HG03039 (cell line): ENCODE results near the gene ABCD3.
A peak's percentile ranks its signal among the peaks of the same experiment; 100 is the strongest.
"Not testable (repeated sequence)": the region's sequence is repeated elsewhere in the genome, so short reads cannot be mapped to it uniquely, and the experiment has no call there.

Experiments used
- ATAC-seq: cut with Tn5 transposase; IDR thresholded peaks from one replicate; pipeline ENCODE4 v1.9.1; 2021; ENCODE audit warnings: mild to moderate bottlenecking, moderate library complexity; ENCODE audit not compliant: unreplicated experiment

ABCD3 gene

DNA sequence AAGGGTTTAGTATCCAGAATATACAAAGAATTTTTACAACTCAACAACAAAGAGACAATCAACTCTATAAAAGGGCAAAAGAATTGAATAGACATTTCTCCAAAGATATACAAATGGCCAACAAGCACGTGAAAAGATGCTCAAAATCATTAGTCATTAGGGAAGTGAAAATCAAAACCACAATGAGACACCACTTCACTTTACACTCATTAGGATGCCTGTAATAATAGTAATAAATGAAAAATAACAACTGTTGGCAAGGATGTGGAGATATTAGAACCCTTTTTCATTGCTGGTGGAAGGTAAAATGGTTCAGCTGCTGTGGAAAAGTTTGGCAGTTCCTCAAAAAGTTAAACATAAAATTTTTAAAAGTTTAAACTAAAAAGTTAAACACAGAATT, 7.0 kb upstream of the ABCD3 start:
- peak; percentile 67 for ATAC-seq

DNA sequence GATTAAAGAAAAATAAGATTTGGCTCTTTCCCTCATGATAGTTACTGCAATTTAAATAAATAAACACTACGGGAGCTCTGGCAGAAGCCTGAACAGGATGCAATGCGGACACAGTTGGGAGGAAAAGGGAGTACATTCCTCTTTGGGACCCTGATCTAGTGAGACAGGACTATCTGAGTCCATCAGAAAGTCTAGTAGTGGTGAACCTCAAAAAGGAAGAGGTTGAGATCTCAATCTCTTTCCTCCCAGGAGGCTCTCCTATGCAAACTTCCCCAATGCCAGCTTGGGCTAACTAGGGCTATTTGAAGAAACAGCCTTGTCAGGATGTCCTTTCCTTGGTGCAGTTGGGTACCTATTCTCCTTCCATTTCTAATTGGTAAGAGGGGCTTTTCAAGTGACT, 4.9 kb upstream of the ABCD3 start:
- ATAC-seq = no peak

DNA sequence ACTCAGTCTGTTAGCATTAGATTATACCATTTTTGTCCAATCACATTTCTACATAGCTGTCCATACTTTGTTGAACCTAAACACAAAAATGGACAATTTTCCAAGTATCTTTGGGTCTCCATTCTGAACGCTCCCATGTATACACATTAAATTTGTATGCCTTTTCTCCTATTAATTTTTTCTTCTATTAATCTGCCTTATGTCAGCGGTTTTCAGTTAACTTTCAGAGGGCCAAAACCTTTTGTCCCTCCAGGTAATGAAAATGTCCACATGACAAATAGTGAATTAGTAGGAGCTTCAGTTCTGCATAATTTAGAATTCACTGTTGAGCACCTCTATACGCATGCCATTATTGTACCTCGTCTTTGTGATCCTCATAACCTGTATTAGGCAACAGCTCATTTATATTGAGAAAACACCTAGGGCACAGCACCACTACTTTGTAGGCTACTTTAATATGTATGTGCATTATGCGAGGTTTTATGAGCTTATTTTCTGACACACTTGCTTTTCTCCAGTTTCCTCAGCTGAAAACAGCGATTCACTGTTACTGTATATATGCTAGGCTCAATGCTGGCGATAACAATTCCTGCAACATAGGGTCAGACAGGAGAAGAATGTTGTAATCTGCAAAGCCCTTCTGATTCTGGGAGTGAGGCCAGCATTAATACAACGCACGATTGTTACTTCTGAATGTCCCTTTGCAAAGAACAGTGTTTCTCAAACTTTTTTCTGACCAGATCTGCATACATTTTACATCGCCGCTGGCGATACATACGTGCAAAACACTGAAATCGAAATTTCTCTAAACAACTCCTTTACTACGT, 1.1 kb upstream of the ABCD3 start:
- no peak for ATAC-seq

DNA sequence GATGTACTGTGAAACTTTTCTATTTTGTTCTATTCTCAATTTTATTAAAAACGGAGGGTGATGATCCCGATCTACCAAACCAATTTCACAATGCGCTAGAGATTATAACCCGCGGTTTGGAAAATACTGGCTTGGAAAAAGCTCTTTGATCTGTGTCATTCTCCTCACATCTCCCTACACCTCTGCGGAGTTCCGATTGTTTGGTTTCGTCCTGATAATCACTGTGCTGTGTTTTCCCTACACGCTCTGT, 536 bp upstream of the ABCD3 start:
- no peak for ATAC-seq

DNA sequence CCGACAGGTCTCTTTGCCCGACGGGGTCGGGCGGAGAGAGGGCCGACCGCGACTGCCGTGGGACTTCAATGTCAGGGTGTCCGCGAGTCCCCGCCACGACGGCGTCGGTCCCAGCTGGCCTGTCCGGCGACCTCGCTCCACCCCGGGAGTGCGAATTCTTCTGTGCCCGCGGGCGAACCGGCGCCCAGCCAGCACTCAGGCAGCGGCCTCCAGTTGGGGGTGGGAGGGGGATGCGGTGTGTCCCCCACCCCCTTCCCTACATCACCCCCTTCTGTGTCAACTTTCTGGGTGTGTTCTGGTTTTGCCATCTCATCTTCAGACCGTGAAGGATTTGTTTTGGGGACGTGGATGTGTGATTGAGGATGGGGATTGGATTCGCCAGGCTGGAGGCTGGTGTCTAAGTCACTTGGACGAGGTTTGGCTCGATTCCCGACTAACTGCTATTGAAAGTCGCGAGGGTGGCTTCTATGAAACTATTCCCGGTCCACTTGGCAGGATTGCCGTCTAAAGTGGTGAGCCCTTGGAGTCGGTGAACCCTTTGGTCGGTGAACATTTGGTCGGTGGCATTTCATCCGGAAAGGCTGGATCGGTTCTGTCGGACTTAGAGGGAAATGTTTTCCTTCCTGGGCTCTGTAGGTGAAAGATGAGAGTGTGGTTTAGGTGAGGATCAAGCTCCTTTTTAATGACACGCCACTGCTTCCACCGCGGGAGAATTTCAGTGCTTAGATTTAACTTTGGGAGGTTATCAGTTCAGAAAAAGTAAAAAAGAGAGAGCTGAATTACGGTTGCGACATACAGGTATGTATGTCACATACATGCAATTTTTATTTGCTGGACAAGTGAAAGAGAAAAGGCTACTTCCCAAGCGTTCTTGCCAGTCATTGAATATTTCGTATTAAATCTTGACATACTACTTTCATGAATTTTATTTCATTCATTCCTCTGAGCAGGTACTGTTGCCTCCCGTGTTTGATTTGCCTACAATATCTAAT, 771 bp downstream of the ABCD3 start:
- ATAC-seq = peak; percentile 23

DNA sequence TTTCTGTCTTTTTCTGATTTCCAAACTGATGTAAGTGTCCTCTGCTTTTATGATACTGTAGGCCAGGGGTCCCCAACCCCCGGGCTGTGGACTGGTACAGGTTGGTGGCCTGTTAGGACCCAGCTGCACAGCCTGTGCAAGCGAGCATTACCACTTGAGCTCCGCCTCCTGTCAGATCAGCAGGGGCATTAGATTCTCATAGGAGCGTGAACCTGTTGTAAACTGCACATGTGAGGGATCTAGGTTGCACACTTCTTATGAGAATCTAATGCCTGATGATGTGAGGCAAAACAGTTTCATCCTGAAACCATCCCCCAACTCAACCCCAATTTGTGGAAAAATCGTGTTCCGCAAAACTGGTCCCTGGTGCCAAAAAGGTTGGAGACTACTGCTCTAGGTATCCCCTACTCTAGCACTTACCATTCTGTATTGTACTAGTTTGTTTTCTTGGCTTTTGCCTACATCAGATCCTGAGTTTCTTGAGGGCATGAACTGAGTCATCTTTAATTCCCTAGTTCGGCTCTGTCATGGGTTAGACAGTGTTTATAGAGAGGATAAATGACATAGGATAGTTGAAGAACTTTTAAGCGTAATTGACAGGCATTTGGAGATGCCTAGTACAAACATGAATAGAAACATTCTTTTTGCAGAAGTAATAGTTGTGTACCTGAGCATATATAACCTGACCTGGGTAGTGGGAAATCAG, 4.1 kb downstream of the ABCD3 start:
- no peak for ATAC-seq

DNA sequence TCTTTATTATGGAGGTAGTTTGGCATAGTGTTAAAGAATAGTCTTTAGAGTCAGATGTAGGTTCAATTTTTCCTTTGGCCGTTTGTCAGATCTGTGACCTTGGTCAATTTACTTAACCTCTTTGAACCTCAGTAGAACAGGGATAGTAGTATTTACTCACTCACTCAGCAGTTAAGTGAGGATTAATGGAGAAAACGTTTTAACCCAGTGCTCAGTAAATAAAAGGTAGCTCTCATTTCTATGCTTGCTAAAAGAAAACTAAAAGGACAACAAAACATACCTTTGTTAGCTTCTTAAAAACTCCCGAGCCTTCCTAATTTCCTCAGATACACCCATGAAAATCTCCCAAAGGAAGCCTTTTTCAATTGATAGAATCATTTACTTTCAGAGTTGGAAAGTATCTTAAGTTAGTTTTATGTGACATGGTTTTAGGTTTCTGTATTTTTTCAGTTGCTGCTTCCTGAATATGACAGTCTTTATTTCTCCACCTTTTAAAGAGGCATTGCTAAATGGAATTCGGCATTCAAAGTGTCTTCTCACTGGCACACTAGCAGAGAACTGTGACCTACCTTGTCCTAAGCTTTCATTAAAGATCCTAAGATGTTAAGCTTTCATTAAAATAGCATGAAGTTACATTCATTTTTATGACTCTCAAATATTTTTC, 7.8 kb downstream of the ABCD3 start:
- ATAC-seq = no peak

DNA sequence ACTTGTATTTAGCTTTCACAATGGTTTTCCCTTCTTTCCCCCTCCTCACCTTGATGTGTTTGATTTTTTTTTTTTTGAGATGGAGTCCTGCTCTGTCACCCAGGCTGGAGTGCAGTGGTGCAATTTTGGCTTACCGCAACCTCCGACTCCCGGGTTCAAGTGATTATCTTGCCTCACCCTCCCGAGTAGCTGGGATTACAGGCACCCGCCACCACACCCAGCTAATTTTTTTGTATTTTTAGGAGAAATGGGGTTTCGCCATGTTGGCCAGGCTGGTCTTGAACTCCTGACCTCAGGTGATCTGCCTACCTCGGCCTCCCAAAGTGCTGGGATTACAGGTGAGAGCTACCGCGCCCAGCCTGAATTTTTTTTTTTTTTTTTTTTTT, 8.3 kb downstream of the ABCD3 start:
- not testable (repeated sequence) for ATAC-seq

DNA sequence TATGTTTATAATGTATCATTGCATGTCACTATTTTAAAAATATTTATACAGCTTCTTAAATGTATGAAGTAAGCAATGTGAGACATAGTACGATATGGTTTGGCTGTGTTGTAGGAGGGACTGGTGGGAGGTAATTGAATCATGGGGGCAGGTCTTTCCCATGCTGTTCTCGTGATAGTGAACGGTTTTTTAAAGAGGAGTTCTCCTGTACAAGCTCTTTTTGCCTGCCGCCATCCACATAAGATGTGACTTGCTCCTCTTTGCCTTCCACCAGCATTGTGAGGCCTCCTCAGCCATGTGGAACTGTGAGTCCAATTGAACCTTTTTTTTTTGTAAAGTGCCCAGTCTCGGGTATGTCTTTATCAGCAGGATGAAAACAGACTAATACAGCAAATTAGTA, 10.3 kb downstream of the ABCD3 start:
- ATAC-seq = no peak

DNA sequence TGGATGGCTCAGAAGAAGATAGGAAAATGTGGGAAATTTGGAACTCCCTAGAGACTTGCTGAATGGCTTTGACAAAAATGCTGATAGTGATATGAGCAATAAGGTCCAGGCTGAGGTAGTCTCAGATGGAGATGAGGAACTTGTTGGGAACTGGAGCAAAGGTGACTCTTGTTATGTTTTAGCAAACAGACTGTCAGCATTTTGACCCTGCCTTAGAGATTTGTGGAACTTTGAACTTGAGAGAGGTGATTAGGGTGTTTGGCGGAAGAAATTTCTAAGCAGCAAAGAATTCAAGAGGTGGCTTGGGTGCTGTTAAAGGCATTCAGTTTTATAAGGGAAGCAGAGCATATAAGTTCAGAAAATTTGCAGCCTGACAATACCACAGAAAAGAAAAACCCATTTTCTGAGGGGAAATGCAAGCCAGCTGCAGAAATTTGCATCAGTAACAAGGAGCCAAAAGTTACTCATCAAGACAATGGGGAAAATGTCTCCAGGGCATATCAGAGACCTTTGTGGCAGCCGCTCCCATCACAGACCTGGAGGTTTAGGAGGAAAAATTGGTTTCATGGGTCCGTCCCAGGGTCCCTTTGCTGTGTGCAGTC, 10.8 kb downstream of the ABCD3 start:
- ATAC-seq = not testable (repeated sequence)

DNA sequence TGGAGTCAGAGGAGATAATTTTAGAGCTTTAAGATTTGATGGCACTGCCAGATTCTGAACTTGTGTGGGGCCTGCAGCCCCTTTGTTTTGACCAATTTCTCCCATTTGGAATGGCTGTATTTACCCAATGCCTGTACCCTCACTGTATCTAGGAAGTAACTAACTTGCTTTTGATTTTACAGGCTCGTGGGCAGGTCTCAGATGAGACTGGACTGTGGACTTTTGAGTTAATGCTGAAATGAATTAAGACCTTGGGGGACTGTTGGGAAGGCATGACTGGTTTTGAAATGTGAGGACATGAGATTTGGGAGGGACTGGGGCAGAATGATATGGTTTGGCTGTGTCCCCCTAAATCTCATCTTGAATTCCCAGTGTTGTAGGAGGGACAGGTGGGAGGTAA, 11.9 kb downstream of the ABCD3 start:
- ATAC-seq = not testable (repeated sequence)

DNA sequence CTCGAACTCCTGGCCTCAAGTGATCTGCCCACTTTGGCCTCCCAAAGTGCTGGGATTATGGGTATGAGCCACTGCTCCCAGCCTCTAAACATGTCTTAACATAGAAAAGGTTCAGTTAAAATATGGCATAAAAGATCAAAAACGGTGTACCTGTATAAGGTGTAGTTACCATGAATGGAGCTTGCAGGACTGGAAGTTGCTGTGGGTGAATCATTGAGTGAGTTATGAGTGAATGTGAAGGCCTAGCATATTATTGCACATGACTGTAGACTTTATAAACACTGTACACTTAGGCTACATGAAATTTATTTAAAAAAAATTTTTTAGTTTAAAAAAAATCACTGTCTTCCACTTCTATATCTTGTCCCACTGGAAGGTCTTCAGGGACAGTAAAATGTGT, 15.7 kb downstream of the ABCD3 start:
- no peak for ATAC-seq

DNA sequence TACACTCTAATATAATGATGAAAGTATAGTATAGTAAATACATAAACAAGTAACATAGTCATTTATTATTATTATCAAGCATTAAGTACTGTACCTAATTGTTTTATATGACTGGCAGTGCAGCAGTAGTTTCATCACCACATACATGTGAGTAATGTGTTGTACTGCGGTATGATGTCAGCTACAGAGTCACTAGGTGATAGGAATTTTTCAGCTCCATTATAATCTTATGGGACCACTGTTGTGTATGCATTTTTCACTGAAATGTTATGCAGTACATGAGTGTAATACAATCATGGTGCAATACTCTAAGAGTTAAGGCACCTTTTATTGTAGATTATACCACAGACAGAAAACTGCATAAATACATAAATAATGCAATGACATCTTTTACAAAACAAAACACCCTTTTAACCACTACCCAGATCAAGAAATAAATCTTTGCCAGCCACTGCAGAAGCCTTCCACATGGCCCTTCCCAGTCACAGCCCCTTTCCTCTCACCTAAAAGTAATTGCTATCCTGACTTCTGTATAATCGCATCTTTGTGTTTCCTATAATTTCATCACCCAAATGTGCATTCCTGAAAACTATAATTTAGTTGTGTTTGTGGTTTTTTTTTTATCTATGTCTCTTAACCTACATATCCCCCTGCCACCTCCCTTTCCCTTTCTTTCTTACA, 16.3 kb downstream of the ABCD3 start:
- ATAC-seq = no peak

DNA sequence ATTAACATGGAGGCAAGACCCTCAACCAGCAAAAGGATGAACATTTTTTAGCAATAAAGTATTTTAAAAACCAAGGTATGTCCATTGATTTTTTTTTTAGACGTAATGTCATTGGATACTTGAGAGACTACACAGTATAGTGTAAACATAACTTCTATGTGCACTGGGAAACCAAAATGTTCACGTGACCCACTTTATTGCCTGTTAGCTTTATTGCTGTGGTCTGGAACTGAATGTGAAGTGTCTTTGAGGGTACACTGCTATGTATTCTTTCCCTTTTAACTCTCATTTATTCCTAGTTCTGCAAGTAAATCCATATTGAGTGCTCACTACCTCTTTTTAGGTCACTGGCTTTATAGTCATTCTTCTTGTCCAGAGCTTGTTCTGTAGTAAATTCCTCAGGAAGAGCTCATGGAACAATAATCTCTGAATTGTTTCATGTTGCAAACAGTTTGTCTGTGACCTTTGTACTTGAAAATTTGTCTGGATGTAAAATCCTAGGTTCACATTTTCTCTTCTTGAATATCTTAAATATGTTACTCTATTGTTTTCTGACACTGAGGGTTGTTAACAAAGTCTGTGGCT, 20.6 kb downstream of the ABCD3 start:
- ATAC-seq = no peak

DNA sequence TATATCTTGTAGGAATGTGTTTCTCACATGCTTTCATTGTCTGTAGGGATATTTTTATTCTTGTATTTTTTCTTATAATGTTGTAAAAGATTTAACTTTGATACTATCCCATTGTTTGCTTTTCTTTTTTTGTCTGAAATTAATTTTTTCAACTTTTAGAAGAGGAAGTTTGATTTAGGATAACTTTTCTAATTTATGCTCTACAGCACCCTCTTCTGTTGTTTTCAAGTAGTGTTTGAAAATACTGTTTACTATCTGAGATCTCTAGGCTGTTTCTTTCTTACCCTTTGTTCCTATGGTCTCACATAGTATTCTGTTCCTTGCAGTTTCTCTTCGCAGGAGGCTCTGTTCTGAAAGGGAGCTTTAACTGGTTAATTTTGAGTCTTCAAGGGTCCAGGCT, 21.9 kb downstream of the ABCD3 start:
- no peak for ATAC-seq

DNA sequence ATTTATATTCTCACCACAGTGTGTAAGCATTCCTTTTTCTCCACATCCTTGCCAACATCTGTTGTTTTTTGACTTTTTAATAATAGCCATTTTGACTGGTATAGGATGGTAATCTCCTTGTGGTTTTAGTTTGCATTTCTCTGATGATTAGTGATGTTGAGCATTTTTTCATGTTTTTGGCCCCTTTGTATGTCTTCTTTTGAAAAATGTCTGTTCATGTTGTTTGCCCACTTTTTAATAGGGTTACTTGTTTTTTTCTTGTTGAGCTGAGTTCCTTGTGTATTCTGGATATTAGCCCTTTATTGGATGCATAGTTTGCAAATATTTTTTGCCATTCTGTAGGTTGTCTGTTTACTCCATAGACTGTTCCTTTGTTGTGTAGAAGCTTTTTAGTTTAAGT, 24.9 kb downstream of the ABCD3 start:
- not testable (repeated sequence) for ATAC-seq

DNA sequence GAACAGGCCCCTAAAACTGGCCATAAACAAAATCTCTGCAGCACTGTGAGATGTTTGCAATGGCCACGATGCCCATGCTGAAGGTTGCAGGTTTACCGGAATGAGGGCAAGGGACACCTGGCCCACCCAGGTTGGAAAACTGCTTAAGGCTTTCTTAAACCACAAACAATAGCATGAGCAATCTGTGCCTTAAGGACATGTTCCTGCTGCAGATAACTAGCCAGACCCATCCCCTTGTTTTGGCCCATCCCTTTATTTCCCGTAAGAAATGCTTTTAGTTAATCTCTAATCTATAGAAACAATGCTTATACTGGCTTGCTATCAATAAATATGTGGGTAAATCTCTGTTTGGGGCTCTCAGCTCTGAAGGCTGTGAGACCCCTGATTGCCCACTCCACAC, 26.6 kb downstream of the ABCD3 start:
- ATAC-seq = not testable (repeated sequence)

DNA sequence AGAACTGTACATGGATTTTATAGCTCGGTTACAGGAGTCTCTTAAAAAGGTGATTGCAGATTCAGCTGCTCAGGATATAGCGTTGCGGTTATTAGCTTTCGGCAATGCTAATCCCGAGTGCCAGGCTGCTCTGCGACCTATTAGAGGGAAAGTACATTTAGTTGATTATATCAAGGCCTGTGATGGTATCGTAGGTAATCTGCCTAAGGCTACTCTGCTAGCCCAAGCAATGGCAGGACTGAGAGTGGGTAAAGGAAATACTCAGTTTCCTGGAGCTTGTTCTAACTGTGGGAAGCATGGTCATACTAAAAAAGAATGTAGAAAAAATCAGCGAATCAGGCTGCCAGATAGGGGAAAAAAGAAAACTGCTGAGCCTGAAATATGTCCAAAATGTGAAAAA, 27.5 kb downstream of the ABCD3 start:
- ATAC-seq = not testable (repeated sequence)

DNA sequence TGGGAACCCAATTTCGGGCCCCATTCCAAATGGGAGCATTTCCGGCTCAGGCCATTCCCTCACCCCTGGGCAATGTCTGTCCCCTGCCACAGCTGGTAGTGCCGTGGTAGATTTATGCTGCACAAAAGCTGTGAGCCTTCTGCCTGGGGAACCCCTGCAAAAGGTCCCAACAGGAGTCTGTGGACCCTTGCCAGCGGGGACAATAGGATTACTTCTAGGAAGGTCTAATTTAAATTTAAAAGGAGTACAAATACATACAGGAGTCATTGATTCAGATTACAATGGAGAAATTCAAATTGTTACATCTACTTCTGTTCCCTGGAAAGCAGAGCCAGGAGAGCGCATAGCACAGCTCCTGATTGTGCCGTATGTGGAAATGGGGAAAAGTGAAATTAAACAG, 28.0 kb downstream of the ABCD3 start:
- not testable (repeated sequence) for ATAC-seq

DNA sequence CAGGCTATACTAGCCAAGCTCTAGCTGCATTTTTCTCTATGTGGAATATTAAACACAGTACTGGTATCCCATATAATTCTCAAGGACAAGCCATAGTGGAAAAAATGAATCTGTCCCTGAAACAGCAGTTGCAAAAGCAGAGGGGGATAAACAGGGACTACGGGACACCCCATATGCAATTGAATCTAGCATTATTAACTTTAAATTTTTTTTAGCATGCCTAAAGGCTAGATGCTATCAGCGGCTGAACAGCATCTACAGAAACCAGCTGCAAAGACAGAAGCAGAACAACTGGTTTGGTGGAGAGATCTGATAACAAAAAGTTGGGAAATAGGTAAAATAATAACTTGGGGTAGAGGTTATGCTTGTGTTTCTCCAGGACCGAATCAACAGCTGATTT, 30.6 kb downstream of the ABCD3 start:
- ATAC-seq = not testable (repeated sequence)
